Gastroesophageal sphincter (tissue), 4 donors: Measurements from ENCODE around the gene FRAT2. TPM values are rescaled to one million over a fixed set of nuclear protein-coding genes. Genes with fewer than 3 reads are reported as not detected.

Experiments
- ATAC-seq: fragments of 150-250 bp; one replicate; pipeline ENCODE4 v1.9.1; 2016; ENCODE audit warnings: mild to moderate bottlenecking, moderate library complexity
- H3K27ac ChIP-seq, 4 donors: fragments of 200-600 bp; sonication (generic) in 3 of 4; 1 replicate in 3 of 4; 2 replicates in 1 of 4; pipeline ENCODE4 v1.5.1; 2016 to 2019
- H3K27me3 ChIP-seq: fragments of 200-600 bp; sonication (generic); one replicate; pipeline ENCODE4 v1.5.1; 2019
- H3K36me3 ChIP-seq, 2 donors: fragments of 200-600 bp; sonication (generic); one replicate each; pipeline ENCODE4 v1.5.1; 2019; ENCODE audit warnings: control low read depth in 1 of 2
- H3K4me1 ChIP-seq, 3 donors: fragments of 200-600 bp; sonication (generic); 1 replicate in 2 of 3; 2 replicates in 1 of 3; pipeline ENCODE4 v1.5.1; 2016 to 2019; ENCODE audit warnings: control low read depth in 2 of 3
- H3K4me3 ChIP-seq, 2 donors: fragments of 200-600 bp; sonication (generic); one replicate each; pipeline ENCODE4 v1.5.1; 2019; ENCODE audit warnings: mild to moderate bottlenecking in 1 of 2, moderate library complexity in 1 of 2
- H3K9me3 ChIP-seq, 3 donors: fragments of 200-600 bp; sonication (generic); one replicate each; pipeline ENCODE4 v1.5.1; 2017 to 2019; ENCODE audit warnings: control low read depth in 2 of 3
- EP300 ChIP-seq: sonication (generic); formaldehyde crosslinking; IDR thresholded peaks from one replicate; pipeline ENCODE4 v1.6.1; 2017; ENCODE audit warnings: antibody characterized with exemption, mild to moderate bottlenecking
- POLR2A ChIP-seq, 2 donors: fragments of 450-650 bp; IDR thresholded peaks; one replicate each; pipeline ENCODE4 v1.6.1; 2017; ENCODE audit warnings: antibody characterized with exemption in 2 of 2, mild to moderate bottlenecking in 2 of 2, moderate library complexity in 1 of 2
- POLR2AphosphoS5 ChIP-seq: sonication (generic); formaldehyde crosslinking; IDR thresholded peaks from one replicate; pipeline ENCODE4 v1.6.1; 2017; ENCODE audit warnings: antibody characterized with exemption
- WGBS, 2 donors: methylation state at CpG; one replicate each; pipeline ENCODE4 v1.1.5; 2018; ENCODE audit warnings: low coverage in 1 of 2; 5-methylcytosine and 5-hydroxymethylcytosine counted together
- total RNA-seq, 4 donors: library from RNA; depleted of rRNA; stranded (reverse); fragments of >200 nt; gene quantifications; one replicate each; pipeline ENCODE4 v1.1.0, GENCODE V29; 2016
- TF ChIP-seq, protein P1 (sequence below), 4 experiments: fragments of 200-600 bp in 2 of 4; fragments of 450-650 bp in 2 of 4; sonication (generic) in 1 of 4; IDR thresholded peaks; one replicate each; pipeline ENCODE4 v1.5.1; 2017 to 2019; ENCODE audit warnings: antibody characterized with exemption in 4 of 4, mild to moderate bottlenecking in 2 of 4, moderate library complexity in 2 of 4

Gene FRAT2
- total RNA-seq, 4 donors from 2014 or later = 10.8 to 20.9 (median 12.5) TPM

DNA sequence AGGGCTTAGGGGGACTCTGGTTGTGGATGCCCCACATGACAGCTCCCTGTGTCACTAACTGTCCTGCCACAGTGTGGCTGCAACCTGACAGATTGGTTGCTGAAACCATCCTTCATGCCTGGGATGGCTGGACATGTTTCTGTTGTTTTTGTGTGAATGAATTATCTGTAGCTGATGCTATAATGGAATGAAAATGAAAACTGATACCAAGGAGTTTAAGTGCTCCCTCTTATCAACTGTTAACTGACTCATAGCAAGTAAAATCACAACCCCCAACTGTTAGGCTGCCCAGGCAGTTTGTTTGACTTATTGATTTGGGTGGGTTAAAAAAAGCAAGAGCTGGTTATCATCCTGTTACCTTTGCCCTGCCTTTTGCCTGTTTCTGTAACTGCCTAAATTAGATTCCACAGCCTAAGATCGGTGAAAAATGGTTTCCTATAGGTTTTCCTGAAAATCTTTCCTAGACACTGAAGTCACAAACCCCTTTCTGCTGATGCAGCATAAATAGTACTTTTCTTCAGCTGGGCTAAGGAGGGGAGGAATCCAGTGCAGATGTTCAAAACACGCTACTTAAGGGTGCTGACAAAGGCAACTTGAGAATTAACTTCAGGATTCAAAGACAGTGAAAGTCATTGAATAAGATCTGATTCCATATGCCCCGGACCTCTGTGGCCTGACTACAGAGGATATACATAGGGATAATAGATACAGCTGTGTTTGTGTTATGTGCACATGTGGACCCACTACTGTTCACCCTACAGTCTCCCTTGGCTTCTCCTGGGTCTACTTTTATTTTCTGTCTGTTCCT, 5.7 kb downstream of the FRAT2 start:
- 71 to 86% methylated on average over 1 to 3 of the region's 3 CpGs for WGBS, 2 donors
- H3K9me3 ChIP-seq = no peaks in the 10 kb centered on the region
- peaks cover 0 to 22% of the 10 kb centered on the region in 2 donors for H3K36me3 ChIP-seq
- H3K4me1 ChIP-seq = peaks cover 0 to 49% (median 16%) of the 10 kb centered on the region in 3 donors
- H3K27ac ChIP-seq = no peak overlapping the region
- no peak for ATAC-seq
- no peak overlapping the region for H3K4me3 ChIP-seq
- no peaks in the 10 kb centered on the region for H3K27me3 ChIP-seq
- TF ChIP-seq POLR2A (IDR thresholded peaks at IDR 0.05) (no peak), POLR2AphosphoS5 (no peak)

DNA sequence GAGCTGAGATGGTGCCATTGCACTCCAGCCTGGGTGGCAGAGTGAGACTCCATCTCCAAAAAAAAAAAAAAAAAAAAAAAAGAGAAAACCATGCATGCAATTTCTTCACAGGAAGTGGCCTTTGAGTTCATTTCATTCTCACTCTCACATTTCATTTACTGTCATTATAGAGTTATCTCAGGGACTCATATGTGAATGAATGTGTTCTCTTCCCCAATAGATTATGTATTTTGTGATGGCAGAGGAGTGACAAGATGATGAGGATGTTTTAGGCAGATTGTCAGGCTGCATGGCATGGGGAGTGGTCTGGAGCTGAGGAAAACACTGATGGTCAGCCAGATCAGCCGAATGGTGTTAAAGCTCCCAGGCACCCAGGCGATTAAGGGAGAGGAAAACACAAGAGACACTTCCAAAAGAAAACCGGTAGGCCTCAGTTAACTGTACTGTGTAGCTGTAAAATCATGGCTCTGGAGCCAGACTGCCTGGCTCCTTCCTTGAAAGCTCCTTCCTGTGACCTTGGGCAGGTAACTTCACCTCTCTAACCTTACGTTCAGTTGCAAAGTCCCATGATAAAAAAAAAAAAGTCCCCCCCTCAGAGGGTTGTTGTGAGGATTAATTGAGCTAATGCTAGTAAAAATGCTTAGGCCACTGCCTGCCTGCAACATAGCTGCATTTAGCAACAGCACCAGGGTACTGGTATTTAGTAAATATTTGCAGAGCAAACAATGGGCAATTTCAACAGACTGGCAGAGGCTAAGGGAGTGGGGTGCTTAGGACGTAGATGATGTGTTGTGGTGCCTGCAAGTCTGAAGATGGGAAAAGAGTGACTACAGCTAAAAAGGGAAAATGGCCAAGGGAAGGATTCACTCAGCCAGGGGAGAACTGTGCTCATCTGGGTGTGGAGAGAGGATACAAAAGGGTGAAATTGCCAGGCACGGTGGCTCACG, 6.9 kb downstream of the FRAT2 start:
- no peak overlapping the region for H3K27ac ChIP-seq
- peaks cover 0 to 39% (median 16%) of the 10 kb centered on the region in 3 donors for H3K4me1 ChIP-seq
- ATAC-seq = no peak
- H3K27me3 ChIP-seq = no peaks in the 10 kb centered on the region
- no peak for TF ChIP-seq EP300
- no peak for TF ChIP-seq POLR2A (IDR thresholded peaks at IDR 0.05)
- no peak for TF ChIP-seq POLR2AphosphoS5
- TF ChIP-seq, protein P1, sequence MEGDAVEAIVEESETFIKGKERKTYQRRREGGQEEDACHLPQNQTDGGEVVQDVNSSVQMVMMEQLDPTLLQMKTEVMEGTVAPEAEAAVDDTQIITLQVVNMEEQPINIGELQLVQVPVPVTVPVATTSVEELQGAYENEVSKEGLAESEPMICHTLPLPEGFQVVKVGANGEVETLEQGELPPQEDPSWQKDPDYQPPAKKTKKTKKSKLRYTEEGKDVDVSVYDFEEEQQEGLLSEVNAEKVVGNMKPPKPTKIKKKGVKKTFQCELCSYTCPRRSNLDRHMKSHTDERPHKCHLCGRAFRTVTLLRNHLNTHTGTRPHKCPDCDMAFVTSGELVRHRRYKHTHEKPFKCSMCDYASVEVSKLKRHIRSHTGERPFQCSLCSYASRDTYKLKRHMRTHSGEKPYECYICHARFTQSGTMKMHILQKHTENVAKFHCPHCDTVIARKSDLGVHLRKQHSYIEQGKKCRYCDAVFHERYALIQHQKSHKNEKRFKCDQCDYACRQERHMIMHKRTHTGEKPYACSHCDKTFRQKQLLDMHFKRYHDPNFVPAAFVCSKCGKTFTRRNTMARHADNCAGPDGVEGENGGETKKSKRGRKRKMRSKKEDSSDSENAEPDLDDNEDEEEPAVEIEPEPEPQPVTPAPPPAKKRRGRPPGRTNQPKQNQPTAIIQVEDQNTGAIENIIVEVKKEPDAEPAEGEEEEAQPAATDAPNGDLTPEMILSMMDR (IDR thresholded peaks at IDR 0.05) = no peak
- H3K36me3 ChIP-seq = peaks cover 0 to 22% of the 10 kb centered on the region in 2 donors
- H3K4me3 ChIP-seq = no peak overlapping the region
- WGBS, 2 donors = 75 to 88% methylated on average over 5 to 6 of the region's 7 CpGs
- H3K9me3 ChIP-seq = no peaks in the 10 kb centered on the region

DNA sequence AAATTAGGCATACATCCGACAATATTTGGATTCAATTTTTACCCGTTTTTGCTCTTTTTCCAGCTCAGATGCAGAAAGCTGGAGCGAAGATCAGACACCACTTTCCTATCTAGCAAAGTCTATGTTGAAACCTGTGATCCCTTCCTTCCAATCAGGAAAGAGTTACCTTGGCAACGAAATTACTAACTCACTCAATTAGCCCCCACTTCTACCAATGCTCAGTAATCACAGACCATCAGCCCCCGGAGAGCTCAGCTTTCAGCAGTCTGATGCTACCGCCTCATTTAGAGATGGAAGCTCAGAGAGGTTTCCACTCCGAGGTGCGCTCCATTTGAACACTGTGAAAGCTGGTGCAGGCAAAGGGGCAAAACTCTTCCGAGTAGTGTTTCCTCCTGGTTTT, 8.8 kb downstream of the FRAT2 start:
- 63 to 92% methylated on average over 4 to 6 of the region's 9 CpGs for WGBS, 2 donors
- TF ChIP-seq EP300 = no peak
- TF ChIP-seq, protein P1 (IDR thresholded peaks at IDR 0.05) = no peak
- no peak for TF ChIP-seq POLR2A (IDR thresholded peaks at IDR 0.05)
- TF ChIP-seq POLR2AphosphoS5 = no peak
- H3K36me3 ChIP-seq = peaks cover 0 to 22% of the 10 kb centered on the region in 2 donors

DNA sequence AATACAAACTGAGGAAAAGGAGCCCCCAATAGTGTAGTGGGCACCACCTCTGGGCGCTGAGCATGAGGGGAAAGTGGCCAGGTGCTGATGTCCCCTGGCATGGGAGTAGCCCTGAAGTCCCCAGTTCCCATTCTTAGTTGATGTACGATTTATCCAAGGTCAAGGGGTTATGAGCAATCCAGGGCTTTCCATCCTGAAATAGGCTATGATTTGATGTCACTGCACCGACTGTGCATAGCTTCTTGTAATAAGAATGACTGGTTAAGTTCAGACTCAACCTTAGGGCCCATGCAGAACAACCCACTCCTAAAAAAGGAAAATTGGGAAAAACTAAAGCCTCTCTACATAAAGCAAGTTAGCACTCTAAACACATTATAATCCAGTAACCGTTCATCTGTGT, 11.0 kb downstream of the FRAT2 start:
- no peaks in the 10 kb centered on the region for H3K27me3 ChIP-seq
- no peak overlapping the region for H3K27ac ChIP-seq
- H3K4me3 ChIP-seq = no peak overlapping the region
- H3K36me3 ChIP-seq = peaks cover 0 to 10% of the 10 kb centered on the region in 2 donors
- WGBS, 2 donors = 87 to 95% methylated on average over 2 to 3 of the region's 4 CpGs
- no peaks in the 10 kb centered on the region for H3K9me3 ChIP-seq
- H3K4me1 ChIP-seq = peaks cover 0 to 30% (median 10%) of the 10 kb centered on the region in 3 donors
- ATAC-seq = no peak
- no peak for TF ChIP-seq POLR2AphosphoS5
- TF ChIP-seq, protein P1 (IDR thresholded peaks at IDR 0.05) = no peak
- no peak for TF ChIP-seq EP300
- TF ChIP-seq POLR2A (IDR thresholded peaks at IDR 0.05) = no peak

More for the DNA sequence above, 8.8 kb downstream of the FRAT2 start:
- ATAC-seq = no peak
- Histone ChIP-seq H3K27me3 (no peaks in the 10 kb centered on the region), H3K4me3 (no peak overlapping the region), H3K27ac (no peak overlapping the region), H3K4me1 (peaks cover 0 to 38% (median 7%) of the 10 kb centered on the region in 3 donors), H3K9me3 (no peaks in the 10 kb centered on the region)

DNA sequence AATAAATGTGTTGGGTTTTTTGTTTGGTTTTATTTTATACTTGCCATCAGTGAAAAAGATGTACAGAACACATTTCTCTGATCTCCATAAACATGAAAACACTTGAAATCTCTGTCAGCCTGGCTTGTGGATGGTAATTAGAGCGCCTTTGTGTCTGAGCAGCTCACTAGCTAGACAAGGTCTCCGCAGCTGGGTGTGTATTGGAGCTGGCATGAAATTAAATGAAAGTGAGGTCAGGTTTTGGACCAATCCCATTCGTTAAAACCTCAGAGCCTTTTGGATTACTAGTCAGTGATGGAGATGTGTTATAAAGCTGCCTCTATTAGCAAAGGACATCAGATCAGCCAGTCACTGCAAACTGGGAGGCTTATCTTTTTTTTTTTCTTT, 12.7 kb downstream of the FRAT2 start:
- H3K27ac ChIP-seq = no peak overlapping the region
- H3K9me3 ChIP-seq = no peaks in the 10 kb centered on the region
- no peaks in the 10 kb centered on the region for H3K27me3 ChIP-seq
- no peak overlapping the region for H3K4me3 ChIP-seq
- no peaks in the 10 kb centered on the region for H3K36me3 ChIP-seq
- H3K4me1 ChIP-seq = peaks cover 0 to 34% (median 10%) of the 10 kb centered on the region in 3 donors
- TF ChIP-seq, protein P1 (IDR thresholded peaks at IDR 0.05) = no peak
- TF ChIP-seq POLR2A (IDR thresholded peaks at IDR 0.05) = no peak
- no peak for TF ChIP-seq POLR2AphosphoS5
- TF ChIP-seq EP300 = no peak
- no peak for ATAC-seq
- WGBS, 2 donors = 89 to 90% methylated on average over 3 of the region's 3 CpGs
